Activated CD4-positive, alpha-beta T cell treated with anti-CD3 and anti-CD28 coated beads, Interleukin-2, amount 10 ng/mL, durations not matched to agents 7 days and 5 days (primary cell): Measurements from ENCODE around the gene MAP3K20. TPM values are rescaled to one million over a fixed set of nuclear protein-coding genes. Genes with fewer than 3 reads are reported as not detected.

ENCODE experiments used
- CTCF ChIA-PET: fragments of 350-600 bp; sonication (Branson Sonifier 250); formaldehyde crosslinking; loops from one replicate; lab custom pipeline; 2021; ENCODE audit warnings: antibody characterized with exemption; lab: Charles Lee
- POLR2A ChIA-PET: fragments of 350-600 bp; sonication (Branson Sonifier 250); formaldehyde crosslinking; loops from one replicate; lab custom pipeline; 2021; ENCODE audit warnings: antibody characterized with exemption; lab: Charles Lee
- DNase-seq: peaks from one replicate; pipeline ENCODE4 v3.0.0-alpha.2; 2020
- H3K27ac Mint-ChIP-seq: one replicate; pipeline ENCODE4 v1.8.0; 2021; ENCODE audit warnings: mild to moderate bottlenecking, moderate library complexity, mixed read lengths
- H3K27me3 Mint-ChIP-seq: one replicate; pipeline ENCODE4 v1.8.0; 2021; ENCODE audit warnings: mixed read lengths
- H3K36me3 Mint-ChIP-seq: one replicate; pipeline ENCODE4 v1.8.0; 2021; ENCODE audit warnings: low read depth, mixed read lengths
- H3K4me1 Mint-ChIP-seq: one replicate; pipeline ENCODE4 v1.8.0; 2021; ENCODE audit warnings: mixed read lengths
- H3K4me3 Mint-ChIP-seq: one replicate; pipeline ENCODE4 v1.8.0; 2021; ENCODE audit warnings: mild to moderate bottlenecking, moderate library complexity, mixed read lengths
- H3K9me3 Mint-ChIP-seq: one replicate; pipeline ENCODE4 v1.8.0; 2021; ENCODE audit warnings: mixed read lengths
- total RNA-seq, 2 experiments: library from RNA; stranded (reverse); gene quantifications; one replicate each; pipeline ENCODE4 v1.2.3, GENCODE V29; 2021

MAP3K20 gene
- total RNA-seq, 2 experiments from 2014 or later: 14.5 to 15.1 TPM

DNA sequence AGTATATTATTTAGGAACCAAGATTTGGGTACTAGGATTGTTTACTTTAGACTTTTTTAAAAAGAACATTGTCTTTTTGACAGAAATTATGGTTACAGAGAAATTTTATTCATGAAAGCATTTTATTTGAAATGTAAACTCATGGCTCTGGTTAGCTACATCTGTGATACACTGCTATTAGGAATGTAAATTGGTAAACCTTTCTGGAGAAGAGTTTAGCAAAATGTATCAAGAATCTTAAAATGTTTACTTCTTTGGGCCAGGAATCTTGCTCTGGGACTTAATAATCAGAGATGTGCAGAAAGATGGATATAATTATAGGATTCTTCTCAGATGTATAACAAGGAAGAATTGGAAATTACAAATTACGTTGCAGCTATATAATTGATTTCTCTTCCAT, 19.7 kb downstream of the MAP3K20 start:
- H3K9me3 Mint-ChIP-seq: no peaks in the 10 kb centered on the region
- CTCF ChIA-PET: interaction anchor here (0.5 kb wide), 1 partner anchor 21 kb away, joined by 3 read pairs; no protein-coding TSS in a partner anchor

DNA sequence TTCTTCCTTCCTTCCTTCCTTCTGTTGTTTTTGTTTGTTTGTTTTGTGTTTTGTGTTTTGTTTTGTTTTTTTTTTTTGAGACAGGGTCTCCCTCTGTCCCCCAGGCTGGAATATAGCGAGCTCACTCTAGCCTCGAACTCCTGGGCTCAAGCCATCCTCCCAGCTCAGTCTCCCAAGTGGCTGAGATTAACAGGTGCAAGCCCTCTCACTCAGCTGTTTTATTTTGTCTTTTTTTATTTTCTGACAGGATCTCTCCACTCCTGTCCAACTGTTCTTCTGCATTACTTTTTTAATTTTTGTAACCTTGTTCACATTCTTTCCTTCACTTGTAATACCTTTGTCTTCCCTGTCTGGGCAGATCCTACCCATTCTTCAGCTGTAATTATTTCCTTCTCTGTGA, 23.6 kb downstream of the MAP3K20 start:
- Mint-ChIP-seq H3K27me3 (no peaks in the 10 kb centered on the region), H3K4me1 (peaks cover 2% of the 10 kb centered on the region), H3K36me3 (peaks cover 4% of the 10 kb centered on the region), H3K27ac (no peak overlapping the region), H3K9me3 (no peaks in the 10 kb centered on the region), H3K4me3 (no peak overlapping the region)
- no peak for DNase-seq
- ChIA-PET CTCF (no interaction called here), POLR2A (no interaction called here)

More for the DNA sequence above, 19.7 kb downstream of the MAP3K20 start:
- no peak for DNase-seq
- peaks cover 6% of the 10 kb centered on the region for H3K36me3 Mint-ChIP-seq
- no peak overlapping the region for H3K4me3 Mint-ChIP-seq
- no peaks in the 10 kb centered on the region for H3K27me3 Mint-ChIP-seq
- H3K27ac Mint-ChIP-seq: no peak overlapping the region
- POLR2A ChIA-PET: no interaction called here
- no peaks in the 10 kb centered on the region for H3K4me1 Mint-ChIP-seq

DNA sequence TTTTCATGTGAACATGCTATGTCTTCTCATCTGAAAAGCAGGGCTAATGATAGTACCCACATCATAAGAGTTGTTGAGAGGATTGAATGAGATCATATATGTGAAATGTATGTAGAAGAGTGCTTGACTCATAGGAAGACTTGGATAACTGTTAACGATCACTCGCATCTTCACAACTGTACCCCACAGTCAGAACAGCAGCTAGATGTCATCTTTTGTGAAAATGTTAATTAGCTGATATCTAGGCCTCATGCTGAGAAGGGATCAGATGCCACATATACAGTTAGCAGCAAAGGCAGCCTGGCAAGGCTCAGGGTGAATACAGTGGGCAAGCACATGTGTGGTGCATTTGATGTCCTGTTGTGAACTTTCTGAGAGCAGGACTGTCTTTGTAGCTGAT, 24.2 kb downstream of the MAP3K20 start:
- no peak for DNase-seq
- Mint-ChIP-seq H3K27me3 (no peaks in the 10 kb centered on the region), H3K27ac (no peak overlapping the region), H3K9me3 (no peaks in the 10 kb centered on the region), H3K4me3 (no peak overlapping the region), H3K4me1 (peaks cover 2% of the 10 kb centered on the region), H3K36me3 (peaks cover 4% of the 10 kb centered on the region)
- POLR2A ChIA-PET: no interaction called here
- CTCF ChIA-PET: no interaction called here

DNA sequence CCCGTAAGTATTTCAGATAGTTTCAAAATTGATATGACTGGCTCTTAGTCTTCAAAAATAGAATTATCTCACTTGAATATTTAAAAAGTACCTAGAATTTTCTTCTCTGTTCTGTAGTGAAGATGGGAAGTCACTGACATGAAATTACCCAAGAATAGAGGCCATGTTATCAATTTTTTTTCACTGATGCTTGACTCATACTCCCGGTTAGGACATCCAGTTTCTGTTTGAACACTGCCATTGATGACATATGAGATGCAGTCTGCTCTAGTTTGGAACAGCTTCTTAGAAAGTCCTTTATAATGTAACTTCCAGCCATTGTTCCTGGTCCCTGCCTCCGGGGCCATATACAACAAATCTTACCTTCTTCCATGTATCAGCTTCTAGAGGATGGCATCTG, 26.0 kb downstream of the MAP3K20 start:
- no peaks in the 10 kb centered on the region for H3K9me3 Mint-ChIP-seq
- ChIA-PET CTCF (interaction anchor here (1.3 kb wide), 1 partner anchor 11 kb away, joined by 4 read pairs; no protein-coding TSS in a partner anchor), POLR2A (no interaction called here)
- DNase-seq: no peak
- peaks cover 4% of the 10 kb centered on the region for H3K36me3 Mint-ChIP-seq
- H3K4me3 Mint-ChIP-seq: no peak overlapping the region
- H3K4me1 Mint-ChIP-seq: peaks cover 2% of the 10 kb centered on the region
- no peaks in the 10 kb centered on the region for H3K27me3 Mint-ChIP-seq
- H3K27ac Mint-ChIP-seq: no peak overlapping the region

DNA sequence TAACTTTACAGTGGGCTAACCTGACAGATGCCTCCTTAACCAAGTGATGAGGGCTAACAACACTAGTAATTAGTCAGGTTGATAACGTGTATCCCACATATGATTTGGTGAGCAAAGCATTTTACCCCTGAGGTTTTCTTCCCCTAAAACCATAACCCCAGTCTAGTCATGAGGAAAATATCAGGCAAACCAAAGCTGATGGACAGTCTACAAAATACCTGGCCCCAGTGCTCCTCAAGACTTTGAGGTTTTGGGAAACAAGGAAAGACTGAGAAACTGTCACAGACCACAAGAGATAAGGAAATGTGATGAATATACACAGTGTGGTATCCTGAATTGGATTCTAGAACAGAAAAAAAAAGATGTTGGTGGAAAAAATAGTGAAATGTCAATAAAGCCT, 28.5 kb downstream of the MAP3K20 start:
- H3K27ac Mint-ChIP-seq: no peak overlapping the region
- peaks cover 4% of the 10 kb centered on the region for H3K36me3 Mint-ChIP-seq
- H3K9me3 Mint-ChIP-seq: no peaks in the 10 kb centered on the region
- H3K27me3 Mint-ChIP-seq: no peaks in the 10 kb centered on the region
- POLR2A ChIA-PET: no interaction called here
- no peak overlapping the region for H3K4me3 Mint-ChIP-seq
- H3K4me1 Mint-ChIP-seq: peaks cover 2% of the 10 kb centered on the region
- DNase-seq: no peak
- CTCF ChIA-PET: no interaction called here

DNA sequence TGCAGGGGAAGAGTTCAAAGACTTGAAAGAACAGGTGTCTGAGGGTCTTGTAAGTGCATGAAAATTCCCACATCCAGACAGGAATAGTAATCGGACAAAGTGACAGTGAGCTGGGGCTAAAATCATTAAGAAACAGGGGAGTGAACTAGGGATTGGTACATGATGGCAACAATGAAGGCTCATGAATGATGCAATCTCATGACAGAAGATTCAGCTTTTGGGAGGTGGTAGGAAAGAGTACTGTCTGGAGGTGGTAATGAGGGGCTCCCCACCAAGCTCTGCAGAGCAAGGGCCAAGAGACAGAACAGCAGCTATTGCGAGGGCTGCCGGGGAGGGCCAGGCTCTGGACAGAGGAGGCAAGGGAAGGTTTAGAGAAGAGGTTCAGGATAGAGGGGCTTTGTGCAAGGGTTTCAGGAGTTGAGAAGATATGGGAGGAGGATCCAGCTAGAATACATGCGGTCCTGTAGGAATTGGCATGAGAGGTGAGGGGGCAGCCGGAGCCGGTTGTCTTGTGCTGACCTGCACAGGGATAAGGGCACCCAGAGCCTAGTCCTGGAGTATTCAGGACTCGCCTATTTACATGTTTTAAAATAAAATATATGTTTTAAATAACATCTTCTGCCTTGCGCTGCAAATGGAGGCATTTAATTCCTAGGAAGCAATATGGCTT, 31.4 kb downstream of the MAP3K20 start:
- ChIA-PET POLR2A (no interaction called here), CTCF (no interaction called here)
- Mint-ChIP-seq H3K27me3 (peaks cover 8% of the 10 kb centered on the region), H3K27ac (no peak overlapping the region), H3K9me3 (peaks cover 5% of the 10 kb centered on the region), H3K4me1 (no peaks in the 10 kb centered on the region), H3K4me3 (no peak overlapping the region), H3K36me3 (peaks cover 2% of the 10 kb centered on the region)
- no peak for DNase-seq

DNA sequence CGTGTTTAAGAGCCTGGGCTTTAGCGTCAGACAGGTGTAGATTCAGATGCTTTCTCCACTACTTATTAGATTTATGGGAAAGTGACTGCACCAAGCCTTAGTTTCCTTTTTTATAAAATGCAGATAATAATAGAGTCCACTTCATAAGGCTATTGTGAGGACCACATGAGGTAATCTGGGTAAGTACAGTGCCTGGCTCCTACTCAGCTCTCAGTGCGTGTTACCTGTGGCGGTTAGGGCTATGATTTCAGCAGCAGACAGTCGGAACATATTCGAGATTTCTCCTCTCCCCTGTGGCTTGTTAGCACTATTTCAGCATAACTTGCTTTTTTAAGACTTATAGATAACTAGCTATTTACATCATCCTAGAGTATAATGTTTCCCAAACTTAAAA, 32.0 kb downstream of the MAP3K20 start:
- no peak for DNase-seq
- peaks cover 3% of the 10 kb centered on the region for H3K36me3 Mint-ChIP-seq
- peaks cover under 1% of the 10 kb centered on the region for H3K4me1 Mint-ChIP-seq
- no peak overlapping the region for H3K4me3 Mint-ChIP-seq
- CTCF ChIA-PET: no interaction called here
- no peak overlapping the region for H3K27ac Mint-ChIP-seq
- H3K27me3 Mint-ChIP-seq: peaks cover 13% of the 10 kb centered on the region
- POLR2A ChIA-PET: no interaction called here
- H3K9me3 Mint-ChIP-seq: peaks cover 7% of the 10 kb centered on the region

DNA sequence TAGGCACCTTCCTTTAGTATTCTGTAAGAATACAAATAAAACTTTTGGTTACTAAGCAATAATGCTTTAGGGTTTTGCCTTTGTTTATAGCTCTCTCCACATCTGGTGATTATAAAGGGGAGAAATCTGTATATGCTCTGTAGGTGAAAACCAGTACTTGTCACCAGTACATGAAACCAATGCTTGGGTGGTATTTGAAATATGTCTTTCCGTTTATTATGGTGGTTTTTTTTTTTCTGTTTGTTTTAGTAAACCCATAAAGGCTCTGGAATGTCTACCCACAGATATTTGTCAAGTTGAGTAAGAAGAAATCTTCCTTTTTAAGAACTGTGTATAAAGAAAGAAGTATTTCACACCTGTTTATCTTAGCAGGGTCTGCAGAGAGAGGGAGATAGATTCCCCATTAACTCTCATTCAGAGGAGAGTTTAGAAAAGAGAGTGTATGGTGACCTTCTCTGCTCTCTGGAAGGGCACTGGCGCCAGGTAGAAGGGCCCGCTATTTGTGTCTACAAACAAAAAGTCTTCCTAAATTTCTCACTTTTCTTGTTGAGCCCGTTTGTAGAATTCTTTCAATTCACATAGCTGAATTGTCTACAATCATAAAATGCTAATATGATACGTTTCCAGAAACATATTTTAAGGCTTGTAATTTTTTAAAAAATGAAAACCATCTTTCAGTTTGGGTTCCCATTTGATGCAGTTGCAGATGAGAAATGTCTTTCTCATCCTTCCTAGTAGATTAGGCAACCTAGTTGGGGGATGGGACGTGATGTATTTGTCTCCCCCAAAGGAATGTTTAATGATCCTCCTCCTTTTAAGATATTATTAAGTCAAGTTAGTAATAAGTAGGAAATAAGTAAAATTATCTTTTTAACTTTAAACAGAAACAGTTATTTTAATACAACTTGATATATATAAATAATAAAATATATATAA, 33.9 kb downstream of the MAP3K20 start:
- H3K36me3 Mint-ChIP-seq: peaks cover 3% of the 10 kb centered on the region
- peaks cover 12% of the 10 kb centered on the region for H3K9me3 Mint-ChIP-seq
- no peak overlapping the region for H3K4me3 Mint-ChIP-seq
- peaks cover 9% of the 10 kb centered on the region for H3K4me1 Mint-ChIP-seq
- DNase-seq: no peak
- H3K27me3 Mint-ChIP-seq: peaks cover 22% of the 10 kb centered on the region
- POLR2A ChIA-PET: no interaction called here
- CTCF ChIA-PET: no interaction called here
- H3K27ac Mint-ChIP-seq: no peak overlapping the region

DNA sequence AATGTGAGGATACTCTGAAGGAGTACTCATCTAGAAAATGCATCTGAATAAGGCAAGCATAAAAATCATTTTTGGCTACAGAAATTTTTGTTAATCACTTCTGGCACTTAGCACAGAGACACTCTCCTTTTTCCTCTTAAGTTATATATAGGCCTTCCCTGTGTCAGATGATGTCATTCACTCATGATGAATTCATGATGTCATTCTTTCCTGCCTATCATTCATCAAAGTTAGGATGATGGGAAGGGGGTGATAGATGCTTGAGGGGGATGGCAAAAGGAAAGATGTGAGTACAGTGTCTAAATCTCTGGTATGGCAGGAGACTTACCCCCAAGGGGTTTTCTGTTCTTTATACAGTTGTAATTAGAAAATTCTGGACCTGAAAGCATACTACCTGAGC, 42.0 kb downstream of the MAP3K20 start:
- H3K9me3 Mint-ChIP-seq: peaks cover 6% of the 10 kb centered on the region
- POLR2A ChIA-PET: no interaction called here
- no peak overlapping the region for H3K27ac Mint-ChIP-seq
- peaks cover 11% of the 10 kb centered on the region for H3K36me3 Mint-ChIP-seq
- peaks cover 10% of the 10 kb centered on the region for H3K27me3 Mint-ChIP-seq
- peaks cover 8% of the 10 kb centered on the region for H3K4me1 Mint-ChIP-seq
- CTCF ChIA-PET: no interaction called here
- no peak for DNase-seq
- no peak overlapping the region for H3K4me3 Mint-ChIP-seq

DNA sequence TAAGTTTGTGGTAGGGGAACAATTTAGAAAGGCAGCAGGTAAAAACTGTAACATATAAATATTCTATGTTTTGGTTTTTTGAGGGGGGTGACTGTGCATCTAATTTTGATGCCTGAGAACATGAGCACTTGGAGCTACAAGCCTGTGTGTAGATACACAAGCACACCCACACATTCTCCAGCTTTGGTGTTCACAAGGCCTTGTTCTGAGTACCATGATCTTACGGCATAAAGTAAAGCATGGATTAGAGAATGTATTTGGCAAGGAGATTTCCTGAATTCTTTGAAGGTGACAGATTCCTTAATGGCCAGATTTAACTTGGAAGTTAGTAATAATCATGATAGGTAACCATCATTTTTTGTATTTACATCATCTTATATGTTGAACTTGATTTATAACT, 42.7 kb downstream of the MAP3K20 start:
- CTCF ChIA-PET: no interaction called here
- DNase-seq: no peak
- peaks cover 11% of the 10 kb centered on the region for H3K36me3 Mint-ChIP-seq
- no peak overlapping the region for H3K27ac Mint-ChIP-seq
- H3K4me3 Mint-ChIP-seq: no peak overlapping the region
- POLR2A ChIA-PET: no interaction called here
- peaks cover 6% of the 10 kb centered on the region for H3K27me3 Mint-ChIP-seq
- H3K9me3 Mint-ChIP-seq: peaks cover 6% of the 10 kb centered on the region
- peaks cover 2% of the 10 kb centered on the region for H3K4me1 Mint-ChIP-seq

DNA sequence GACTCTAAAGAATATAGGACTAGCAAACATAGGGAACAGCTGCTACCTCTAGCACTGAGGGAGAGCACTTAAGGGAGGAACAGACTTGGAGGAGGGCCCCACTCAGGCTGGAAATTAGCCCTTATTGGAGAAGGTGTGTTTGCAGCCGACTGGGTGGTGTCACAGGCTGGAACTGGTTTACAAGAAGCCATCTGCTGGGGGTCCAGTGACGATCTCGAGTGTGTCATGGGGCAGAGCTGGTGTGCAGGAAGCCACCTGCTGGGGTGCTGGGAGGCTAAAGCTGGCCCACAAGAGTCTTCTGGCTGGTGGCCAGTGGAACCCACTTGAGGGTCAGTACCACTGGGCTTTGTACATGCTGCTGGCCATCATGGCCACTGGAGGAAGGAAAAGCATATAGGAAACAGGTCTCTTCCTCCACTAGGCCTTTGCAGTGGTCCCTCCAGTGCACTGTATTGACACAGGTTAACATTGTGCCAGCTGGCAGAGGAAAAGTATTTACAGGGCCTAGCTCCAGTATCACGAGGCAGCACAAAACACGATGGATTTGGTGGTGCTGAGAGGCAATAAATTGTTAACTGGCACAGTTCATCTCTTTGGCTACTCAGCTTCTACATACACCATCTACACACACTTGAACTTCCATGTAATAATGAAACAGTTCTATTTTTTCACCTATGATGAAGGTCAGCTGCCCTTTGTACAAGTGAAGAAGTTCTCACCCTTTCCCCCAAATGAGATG, 43.6 kb downstream of the MAP3K20 start:
- peaks cover 4% of the 10 kb centered on the region for H3K9me3 Mint-ChIP-seq
- no peak overlapping the region for H3K4me3 Mint-ChIP-seq
- no peak for DNase-seq
- peaks cover 2% of the 10 kb centered on the region for H3K27me3 Mint-ChIP-seq
- peaks cover 13% of the 10 kb centered on the region for H3K36me3 Mint-ChIP-seq
- ChIA-PET POLR2A (no interaction called here), CTCF (no interaction called here)
- H3K4me1 Mint-ChIP-seq: no peaks in the 10 kb centered on the region
- no peak overlapping the region for H3K27ac Mint-ChIP-seq

DNA sequence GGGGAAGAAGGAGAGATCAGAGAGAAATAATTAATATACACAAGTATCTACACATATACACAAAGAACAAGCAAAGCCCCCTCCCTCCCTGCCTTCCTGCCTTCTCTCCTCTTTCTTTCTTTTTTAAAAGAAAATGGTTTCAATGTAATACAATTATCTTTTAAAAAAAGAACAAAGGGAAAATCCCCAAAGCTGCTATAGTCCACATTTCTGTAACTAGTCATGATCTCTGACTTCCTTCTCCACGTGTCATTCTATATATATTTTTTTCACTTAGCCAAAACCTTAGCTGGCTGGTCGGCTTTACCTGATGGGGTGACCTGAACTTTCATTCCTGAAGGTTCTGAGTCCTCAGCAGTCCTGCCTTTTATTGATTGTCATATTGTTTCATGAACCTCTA, 44.3 kb downstream of the MAP3K20 start:
- DNase-seq: no peak
- no peaks in the 10 kb centered on the region for H3K4me1 Mint-ChIP-seq
- H3K4me3 Mint-ChIP-seq: no peak overlapping the region
- peaks cover 9% of the 10 kb centered on the region for H3K36me3 Mint-ChIP-seq
- no peaks in the 10 kb centered on the region for H3K9me3 Mint-ChIP-seq
- no peak overlapping the region for H3K27ac Mint-ChIP-seq
- H3K27me3 Mint-ChIP-seq: peaks cover under 1% of the 10 kb centered on the region
- CTCF ChIA-PET: no interaction called here
- POLR2A ChIA-PET: no interaction called here

DNA sequence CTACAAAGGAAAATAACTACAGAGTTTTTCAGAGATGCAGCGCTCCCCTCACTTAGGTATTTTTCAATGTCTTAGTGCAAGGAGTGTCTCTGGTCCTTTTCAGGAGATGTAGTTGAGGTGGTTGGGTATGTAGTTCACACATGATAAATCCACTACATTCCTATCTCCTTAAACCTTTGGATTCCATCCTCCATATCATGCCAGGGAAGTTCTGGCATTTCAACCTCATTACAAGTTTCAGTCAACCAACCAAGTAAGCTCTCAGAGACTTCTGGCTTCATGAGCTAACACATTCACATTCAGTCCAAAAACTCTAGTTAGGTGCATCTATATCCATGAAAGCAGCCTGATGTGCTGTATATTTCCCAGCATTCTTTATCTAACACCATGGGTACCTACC, 47.3 kb downstream of the MAP3K20 start:
- peaks cover 10% of the 10 kb centered on the region for H3K36me3 Mint-ChIP-seq
- ChIA-PET CTCF (interaction anchor here (0.9 to 1.1 kb wide), 2 partner anchors 8 to 9 kb away, joined by 3 read pairs; no protein-coding TSS in a partner anchor), POLR2A (no interaction called here)
- H3K4me3 Mint-ChIP-seq: no peak overlapping the region
- no peaks in the 10 kb centered on the region for H3K9me3 Mint-ChIP-seq
- DNase-seq: no peak
- peaks cover 4% of the 10 kb centered on the region for H3K4me1 Mint-ChIP-seq
- no peaks in the 10 kb centered on the region for H3K27me3 Mint-ChIP-seq
- no peak overlapping the region for H3K27ac Mint-ChIP-seq
